ENCODE measurements around the gene MMP25.

The MMP25 gene

DNA sequence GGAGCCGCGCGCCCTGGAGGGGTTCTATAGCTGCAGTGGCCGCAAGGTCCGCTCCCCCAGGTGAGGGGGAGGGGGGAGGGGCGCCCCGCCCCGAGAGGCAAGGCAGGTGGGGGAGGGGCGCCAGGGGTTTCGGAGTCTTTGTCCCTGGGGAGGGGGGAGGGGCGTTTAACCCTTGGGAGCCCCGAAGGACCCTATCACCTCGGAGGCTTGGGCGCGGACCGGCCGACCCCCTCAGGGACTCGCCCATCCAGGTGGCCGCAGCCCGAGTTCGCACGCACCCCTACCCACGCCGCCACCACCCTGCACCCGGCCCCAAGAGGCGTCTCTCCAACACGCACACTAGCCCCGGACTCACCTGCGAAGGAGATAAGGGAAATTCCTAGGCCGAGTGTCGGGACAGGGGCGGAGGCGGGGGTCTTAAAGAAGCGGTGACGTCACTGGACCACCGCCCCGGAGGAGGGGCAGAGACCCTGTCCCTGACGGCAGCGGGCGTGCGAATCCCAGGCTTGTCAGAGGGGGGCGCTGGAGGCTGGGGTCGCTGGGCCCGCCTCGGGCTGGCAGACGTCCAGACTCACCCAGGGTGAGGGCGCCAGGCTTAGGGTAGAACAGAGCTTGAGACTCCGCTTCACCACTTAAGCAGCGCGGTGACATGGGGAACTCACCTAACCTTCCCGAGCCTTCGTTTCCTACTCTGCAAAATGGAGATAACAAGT, 28.4 kb upstream of the MMP25 start, which contains the start of gene CLDN6:
CLDN6 (minus strand) TSS at position 390 of the 713 bp plus-strand sequence. CDS start 2,162 bp downstream, outside the sequence.
- no peak for DNase-seq (ENCODE audit: low spot score)

DNA sequence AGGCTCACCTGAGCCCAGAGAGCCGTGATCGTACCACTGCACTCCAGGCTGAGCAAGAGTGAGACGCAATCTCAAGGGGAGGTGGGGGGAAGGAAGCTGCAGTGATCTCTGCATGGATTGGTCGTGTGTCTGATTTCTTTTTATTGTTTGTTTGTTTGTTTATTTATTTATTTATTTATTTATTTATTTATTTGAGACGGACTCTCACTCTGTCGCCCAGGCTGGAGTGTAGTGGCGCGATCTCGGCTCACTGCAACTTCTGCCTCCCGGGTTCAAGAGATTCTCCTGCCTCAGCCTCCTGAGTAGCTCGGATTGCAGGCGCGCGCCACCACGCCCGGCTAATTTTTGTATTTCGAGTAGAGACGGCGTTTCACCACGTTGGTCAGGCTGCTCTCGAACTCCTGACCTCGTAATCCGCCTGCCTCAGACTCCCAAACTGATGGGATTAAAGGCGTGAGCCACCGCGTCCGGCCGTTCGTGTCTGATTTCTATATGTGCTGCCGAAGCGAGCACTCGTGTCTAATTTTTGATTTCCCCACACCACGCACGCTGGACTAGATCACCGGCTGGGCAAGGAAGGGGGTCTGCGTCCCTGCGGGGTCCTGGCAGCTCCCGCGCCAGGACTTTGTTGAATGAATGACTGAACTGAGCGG, 26.6 kb upstream of the MMP25 start:
- no peak for DNase-seq (ENCODE audit: low spot score)

DNA sequence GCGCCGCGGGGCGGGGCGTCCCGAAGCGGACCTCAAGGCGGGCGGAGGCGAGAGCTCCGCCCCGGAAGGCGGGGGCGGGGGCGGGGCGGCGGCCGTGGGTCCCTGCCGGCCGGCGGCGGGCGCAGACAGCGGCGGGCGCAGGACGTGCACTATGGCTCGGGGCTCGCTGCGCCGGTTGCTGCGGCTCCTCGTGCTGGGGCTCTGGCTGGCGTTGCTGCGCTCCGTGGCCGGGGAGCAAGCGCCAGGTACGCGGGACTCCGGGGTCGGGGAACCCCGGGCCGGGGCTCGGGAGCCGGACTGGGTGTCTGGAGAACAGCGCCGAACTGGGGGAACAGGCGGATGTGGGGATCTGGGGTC, 26.1 kb upstream of the MMP25 start, which contains the start of gene TNFRSF12A:
TNFRSF12A (plus strand) TSS at position 122 of the 357 bp plus-strand sequence; CDS start at position 152, 30 bp downstream.
- peak; percentile 87 for DNase-seq (ENCODE audit: low spot score)

DNA sequence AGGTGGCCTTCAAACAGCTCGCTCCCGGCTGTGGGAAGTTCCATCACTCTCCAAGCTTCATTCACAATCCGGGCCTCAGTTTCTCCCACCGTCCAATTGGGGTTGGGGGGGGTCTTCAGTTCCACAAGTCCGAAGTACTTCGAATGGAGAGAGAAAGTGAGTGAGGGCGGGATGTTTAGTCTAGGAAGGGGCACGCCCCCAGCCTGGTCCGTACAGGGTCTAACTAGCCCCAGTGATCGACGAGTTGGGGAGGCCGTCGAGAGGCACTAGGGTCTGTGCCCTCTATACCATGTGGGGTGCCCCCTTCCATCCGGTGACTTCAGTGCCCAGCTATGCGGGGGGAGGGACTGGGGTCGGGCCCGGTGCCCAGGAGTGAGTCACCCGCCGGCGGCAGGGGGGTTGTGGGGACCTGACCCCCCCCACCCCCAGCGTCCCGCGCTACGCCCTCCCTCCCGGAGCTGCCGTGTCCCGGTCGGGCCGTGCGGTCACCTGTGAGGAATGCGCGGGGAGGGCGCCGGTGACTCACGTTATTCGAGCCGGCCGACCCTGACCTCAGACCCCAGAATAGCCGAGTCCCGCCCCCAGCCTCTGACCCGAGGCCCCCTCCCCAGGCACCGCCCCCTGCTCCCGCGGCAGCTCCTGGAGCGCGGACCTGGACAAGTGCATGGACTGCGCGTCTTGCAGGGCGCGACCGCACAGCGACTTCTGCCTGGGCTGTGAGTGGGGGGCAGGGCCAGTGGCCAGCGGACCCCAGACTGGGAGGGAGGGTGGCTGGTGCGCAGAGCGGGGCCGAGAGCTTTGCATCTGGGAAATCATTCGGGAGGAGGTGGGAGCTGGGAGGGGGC, 25.5 kb upstream of the MMP25 start:
- no peak for DNase-seq (ENCODE audit: low spot score)

DNA sequence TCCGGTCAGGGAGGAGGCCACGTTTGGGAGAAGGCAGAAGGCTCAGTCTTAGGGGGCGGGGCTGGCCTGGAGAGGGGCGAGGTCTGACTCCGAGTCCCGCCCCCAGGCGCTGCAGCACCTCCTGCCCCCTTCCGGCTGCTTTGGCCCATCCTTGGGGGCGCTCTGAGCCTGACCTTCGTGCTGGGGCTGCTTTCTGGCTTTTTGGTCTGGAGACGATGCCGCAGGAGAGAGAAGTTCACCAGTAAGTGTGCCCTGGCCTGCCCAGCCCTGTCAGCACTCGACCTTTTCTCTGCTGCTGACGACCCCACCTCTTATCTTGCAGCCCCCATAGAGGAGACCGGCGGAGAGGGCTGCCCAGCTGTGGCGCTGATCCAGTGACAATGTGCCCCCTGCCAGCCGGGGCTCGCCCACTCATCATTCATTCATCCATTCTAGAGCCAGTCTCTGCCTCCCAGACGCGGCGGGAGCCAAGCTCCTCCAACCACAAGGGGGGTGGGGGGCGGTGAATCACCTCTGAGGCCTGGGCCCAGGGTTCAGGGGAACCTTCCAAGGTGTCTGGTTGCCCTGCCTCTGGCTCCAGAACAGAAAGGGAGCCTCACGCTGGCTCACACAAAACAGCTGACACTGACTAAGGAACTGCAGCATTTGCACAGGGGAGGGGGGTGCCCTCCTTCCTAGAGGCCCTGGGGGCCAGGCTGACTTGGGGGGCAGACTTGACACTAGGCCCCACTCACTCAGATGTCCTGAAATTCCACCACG, 24.7 kb upstream of the MMP25 start:
- DNase-seq (ENCODE audit: low spot score), result peak; percentile 82

DNA sequence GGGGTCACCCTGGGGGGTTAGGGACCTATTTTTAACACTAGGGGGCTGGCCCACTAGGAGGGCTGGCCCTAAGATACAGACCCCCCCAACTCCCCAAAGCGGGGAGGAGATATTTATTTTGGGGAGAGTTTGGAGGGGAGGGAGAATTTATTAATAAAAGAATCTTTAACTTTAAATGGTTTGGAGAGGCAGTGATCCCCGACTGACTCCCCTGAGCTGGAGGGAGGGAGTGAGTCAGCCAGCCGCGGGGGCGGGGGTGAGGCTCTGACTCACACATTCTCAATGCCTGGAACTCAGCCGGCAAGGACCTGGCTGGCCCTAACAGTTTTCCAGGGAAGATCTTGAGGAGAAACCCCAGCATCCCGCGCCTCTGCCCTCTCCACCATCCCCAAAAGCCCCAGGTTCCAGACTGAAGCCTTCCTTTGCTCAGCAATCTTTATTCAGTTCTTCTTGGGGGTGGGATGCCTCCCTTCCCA, 24.1 kb upstream of the MMP25 start:
- DNase-seq (ENCODE audit: low spot score), result no peak

DNA sequence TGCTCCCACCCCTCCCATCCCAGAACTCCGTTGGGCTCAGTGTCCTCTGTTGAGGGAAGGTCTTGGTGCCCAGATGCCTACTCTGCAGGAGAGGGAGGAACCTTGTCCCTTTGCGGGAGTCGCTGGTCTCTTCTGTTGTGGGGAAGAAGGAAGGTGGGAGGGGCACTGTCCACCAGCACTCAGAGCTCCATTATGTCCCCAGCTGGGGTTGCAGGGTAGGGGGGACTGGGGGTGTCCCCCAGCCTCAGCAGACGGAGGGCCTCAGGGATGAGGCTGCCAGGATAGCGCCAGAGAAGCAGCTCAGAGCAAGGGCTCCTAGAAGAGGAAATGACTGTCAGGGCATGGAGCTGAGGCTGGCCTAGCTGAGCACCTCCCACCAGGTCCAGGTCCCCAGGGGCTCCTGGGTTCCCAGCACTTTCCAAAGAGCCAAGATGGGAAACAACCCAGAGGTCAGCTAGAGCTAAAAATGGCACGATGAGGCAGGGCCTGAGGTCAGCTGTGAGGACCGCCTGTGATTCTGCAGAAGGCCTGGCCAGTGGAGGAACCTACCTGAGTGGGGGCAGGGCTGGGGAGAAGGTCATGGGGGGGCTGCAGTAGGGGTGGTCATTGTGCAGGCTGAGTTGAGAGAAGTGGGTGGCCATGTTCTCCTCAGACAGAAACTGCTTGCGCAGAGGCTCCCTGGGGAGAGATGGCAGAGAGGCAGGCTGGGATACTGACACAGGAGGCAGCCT, 23.5 kb upstream of the MMP25 start:
- DNase-seq (ENCODE audit: low spot score), result no peak

DNA sequence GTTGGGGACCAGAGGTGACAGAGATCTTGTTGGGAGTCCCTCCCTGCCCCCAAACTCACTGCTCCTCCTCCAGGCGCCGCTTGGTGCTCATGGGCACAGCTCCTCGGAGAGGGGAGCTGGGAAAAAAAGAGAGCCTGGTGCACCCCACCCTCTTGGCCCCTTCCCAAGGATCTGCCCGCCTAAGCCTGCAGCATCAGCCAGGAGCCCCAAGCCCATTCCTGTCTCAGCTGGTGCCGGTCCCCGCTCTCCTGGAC, 23.0 kb upstream of the MMP25 start:
- DNase-seq (ENCODE audit: low spot score), result no peak

DNA sequence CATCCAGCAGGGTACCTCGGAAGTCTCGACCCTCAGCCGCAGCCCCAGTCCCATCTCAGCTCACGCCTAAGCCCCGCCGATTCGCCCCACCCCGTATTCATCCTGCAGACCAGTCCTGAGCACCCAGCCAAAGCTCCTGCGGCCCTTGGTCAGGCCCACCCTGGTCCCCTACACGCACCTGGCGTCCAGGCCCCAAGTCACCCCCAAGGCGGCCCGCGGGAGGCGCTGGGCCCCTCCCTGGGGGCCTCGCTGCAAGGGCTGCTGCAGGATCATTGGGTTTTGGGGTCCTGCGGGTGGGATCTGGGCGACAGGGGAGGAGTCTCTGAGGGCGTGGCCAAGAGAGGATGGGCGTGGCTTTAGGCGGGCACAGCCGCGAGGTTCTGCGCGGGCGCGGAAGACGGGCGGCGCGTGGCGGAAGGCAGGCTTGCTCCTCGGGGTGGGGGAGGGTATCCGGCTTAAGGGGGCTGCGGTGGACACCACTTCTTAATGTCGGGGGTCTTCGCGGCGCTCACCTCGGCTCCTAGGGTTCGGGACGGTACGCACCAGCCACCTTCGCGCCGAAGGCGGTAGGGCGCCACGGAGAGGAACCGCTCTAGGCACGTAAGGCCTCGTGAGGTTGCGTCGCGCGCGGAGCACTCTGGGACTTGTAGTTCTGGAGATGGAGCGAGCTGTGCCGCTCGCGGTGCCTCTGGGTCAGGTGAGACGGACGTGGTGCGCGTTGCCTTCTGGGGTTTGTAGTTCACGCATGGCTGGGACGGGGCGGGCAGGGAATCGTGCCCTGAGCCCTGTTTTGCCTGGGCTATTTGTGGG, 22.5 kb upstream of the MMP25 start, which contains the start of the genes HCFC1R1 and THOC6:
HCFC1R1 (minus strand) TSS at position 274 of the 810 bp plus-strand sequence; CDS start at position 273, 1 bp downstream.
THOC6 (plus strand) TSS at position 367 of the 810 bp plus-strand sequence; CDS start at position 659, 292 bp downstream.
- peak; percentile 89 for DNase-seq (ENCODE audit: low spot score)

DNA sequence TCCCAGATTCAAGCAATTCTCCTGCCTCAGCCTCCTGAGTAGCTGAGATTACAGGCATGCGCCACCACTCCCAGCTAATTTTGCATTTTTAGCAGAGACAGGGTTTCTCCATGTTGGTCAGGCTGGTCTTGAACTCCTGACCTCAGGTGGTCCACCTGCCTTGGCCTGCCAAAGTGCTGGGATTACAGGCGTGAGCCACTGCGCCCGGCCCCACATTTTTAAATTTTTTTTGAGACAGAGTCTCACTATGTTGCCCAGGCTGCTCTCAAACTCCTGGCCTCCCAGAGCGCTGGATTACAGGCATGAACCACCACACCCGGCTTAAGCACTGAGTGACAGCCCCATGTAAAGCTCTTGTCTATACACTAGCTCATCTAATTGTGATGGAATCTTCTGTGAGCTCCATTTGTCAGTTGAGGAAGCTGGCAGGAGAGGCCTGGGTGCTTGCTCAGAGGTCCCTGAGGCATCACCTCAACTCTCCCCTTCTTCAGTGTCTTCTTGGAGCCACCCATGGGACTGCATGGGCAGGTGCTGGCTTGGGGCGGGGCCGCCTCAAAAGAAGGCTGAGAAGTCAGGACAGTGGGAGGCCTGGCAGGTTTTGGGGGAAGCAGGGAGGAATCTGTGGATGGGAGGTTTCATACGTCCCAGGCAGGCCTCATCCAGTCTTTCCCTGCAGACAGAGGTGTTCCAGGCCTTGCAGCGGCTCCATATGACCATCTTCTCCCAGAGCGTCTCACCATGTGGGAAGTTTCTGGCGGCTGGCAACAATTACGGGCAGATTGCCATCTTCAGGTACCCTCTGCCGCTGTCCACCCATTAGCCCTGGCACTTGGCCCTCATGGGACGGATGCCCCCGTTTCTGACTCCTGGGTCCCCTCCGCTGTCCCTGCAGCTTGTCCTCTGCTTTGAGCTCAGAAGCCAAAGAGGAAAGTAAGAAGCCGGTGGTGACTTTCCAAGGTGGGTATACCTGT, 21.0 kb upstream of the MMP25 start:
- DNase-seq (ENCODE audit: low spot score), result no peak

DNA sequence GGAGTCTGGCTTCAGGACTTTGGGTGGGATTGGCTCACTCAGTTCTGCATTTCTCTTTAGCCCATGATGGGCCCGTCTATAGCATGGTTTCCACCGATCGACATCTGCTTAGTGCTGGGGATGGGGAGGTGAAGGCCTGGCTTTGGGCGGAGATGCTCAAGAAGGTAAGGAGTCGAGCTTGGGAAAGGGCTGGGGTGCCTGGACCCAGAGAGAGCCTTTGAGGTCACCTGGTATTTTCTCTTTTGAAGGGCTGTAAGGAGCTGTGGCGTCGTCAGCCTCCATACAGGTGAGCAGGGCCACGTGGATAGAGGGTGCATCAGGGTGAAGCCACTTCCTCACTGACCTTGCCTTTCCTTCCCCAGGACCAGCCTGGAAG, 20.4 kb upstream of the MMP25 start:
- DNase-seq (ENCODE audit: low spot score), result no peak

DNA sequence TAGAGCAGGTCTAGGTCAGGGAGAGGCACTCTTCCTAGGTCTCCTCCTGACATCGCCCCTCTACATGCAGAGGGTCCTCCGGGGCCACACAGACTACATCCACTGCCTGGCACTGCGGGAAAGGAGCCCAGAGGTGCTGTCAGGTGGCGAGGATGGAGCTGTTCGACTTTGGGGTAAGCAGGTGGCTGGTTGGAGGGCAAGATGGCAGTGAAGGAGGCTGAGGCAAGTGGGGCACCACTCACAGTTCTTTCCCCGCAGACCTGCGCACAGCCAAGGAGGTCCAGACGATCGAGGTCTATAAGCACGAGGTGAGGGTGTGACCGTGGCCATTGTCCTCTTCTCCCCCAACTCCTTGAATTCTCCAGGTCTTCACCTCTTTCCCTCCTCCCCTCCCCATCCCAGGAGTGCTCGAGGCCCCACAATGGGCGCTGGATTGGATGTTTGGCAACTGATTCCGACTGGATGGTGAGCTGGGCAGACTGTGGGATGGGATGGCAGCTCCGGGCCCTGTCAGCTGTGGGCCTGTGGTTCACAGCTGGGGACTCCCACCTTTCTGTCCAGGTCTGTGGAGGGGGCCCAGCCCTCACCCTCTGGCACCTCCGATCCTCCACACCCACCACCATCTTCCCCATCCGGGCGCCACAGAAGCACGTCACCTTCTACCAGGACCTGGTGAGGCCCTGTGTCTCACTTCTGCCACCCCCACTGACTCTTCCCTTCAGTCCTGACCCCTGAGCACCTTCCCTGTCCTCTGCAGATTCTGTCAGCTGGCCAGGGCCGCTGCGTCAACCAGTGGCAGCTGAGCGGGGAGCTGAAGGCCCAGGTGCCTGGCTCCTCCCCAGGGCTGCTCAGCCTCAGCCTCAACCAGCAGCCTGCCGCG, 19.5 kb upstream of the MMP25 start:
- DNase-seq (ENCODE audit: low spot score), result no peak

DNA sequence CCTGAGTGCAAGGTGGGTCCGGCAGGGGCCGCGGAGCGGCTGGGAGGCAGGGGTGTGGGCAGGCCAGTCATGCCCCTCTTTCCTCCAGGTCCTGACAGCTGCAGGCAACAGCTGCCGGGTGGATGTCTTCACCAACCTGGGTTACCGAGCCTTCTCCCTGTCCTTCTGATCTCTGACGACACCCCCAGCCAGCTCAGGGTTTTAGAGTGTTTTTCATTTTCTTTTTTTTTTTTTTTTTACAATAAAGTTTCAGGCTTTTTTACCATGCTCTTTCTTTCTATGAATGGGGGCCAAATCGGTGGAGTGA, 18.9 kb upstream of the MMP25 start:
- no peak for DNase-seq (ENCODE audit: low spot score)

DNA sequence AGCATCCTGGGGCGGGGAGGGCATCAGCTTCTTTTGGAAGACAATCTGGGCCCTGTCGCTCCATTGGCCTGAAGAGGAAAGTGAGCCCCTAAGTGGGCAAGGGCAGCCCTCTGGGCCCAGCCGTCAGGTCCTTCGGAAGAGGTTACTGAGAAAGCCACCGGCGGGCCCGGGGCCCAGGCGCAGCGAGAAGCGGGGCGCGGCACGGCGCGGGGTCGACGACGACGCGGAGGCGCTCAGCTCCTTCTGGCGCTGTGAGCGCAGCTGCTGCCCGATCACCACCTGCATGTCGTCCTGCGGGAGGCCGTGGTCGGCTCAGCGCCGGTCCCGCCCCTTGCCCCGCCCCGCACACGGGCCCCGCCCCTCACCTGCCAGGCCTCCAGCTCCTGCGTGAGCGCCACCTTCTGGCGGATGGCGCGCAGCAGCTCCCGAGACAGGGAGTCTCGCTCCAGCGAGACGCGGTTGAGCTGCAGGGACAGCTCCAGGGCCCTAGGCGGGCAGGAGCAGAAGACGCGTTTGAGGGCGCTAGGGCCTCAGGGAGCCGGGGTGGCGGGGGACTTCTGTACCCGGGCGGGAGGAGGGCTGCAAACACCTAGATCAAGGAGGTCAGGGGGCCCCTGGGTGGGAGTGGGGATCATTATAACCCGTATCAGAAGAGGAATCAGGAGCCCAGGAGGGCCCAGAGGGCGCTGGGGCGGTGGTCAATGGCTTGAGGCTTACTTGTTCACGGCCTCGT, 18.2 kb upstream of the MMP25 start:
- peak; percentile 94 for DNase-seq (ENCODE audit: low spot score)

DNA sequence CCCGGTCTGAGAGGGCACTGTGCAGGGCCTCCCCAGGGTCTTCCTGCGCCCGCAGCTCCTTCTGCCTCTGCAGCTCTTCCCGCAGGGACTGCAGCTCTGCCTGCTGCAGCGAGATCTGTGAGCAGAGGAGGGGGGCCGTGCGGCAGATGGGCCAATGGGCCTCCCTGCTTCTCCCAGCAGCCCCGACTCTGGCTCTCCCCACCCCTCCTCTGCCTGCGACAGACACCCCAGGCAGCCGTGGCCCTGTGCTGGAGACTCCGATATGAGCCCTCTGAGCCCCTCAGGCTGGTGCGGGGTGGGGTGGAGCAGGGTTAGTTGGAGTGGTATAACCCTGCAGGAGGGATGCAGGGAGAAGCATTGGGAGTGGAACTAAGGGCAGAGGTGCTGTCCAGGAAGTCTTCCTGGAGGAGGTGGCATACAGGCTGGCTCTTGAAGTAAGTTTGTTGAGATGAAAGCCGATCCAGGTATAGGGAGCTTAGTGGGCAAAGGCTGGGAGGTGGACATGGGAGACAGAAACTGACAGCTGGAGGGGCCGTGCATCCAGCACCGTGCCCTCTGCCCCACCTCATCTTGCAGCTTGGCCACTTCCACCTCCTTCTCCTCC, 17.5 kb upstream of the MMP25 start:
- DNase-seq (ENCODE audit: low spot score), result no peak

DNA sequence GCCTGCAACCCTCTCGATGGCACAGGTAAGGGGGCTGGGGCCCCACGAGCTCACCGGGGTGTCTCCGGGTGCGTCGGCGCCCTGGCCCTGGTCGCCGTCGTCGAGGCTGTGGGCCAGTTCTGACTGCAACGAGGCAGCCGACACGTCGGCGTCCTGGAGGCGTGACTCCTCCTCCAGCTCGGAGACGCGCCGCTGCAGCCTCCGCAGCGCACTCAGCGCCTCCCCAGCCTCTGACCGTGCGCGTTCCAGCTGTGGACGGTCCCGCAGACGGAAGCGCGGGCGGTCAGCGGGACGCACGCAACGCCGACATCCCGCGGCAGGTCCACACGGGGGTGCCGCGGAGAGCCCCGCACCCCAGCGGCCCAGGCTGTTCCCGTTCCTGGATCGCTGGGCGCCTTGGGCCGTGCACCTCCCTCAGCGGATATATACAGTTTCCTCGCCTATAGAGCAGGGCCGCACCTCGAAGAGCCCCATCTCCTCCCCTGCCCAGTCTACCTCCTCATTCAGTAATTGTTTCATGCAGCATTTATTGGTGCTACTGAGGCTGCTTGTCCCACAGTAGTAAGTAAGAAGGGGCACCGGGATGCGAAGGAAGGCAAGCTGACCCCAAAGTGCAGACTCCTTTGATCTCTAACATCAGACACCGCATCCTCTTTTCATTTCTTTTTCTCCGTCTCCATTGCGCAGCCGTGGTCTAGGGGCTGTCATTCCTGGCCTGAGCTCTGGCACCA, 16.7 kb upstream of the MMP25 start:
- DNase-seq (ENCODE audit: low spot score), result no peak
